Measurements from ENCODE around the gene RPL9.

Gene RPL9

DNA sequence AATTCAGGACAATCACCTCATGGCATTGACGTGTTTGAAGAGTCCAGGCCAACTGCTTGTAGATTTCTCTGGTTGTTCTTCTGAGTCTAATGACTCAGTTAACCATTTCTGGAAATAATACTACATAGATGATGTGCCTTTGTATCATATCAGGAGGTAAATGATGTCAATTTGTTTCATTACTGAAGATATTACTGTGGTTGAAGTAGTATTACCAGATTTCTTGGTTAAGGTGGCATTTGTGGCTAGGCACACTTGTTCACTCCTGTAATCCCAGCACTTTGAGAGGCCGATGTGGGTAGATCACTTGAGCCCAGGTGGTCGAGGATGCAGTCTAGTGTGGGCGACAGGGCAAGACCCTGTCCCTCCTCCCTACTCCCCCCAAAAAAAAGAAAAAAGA is 15.7 kb downstream of the RPL9 start:
- ChIA-PET CTCF (interaction anchor here (0.7 kb wide), 1 partner anchor 1583 kb away, joined by 3 read pairs; no protein-coding TSS in a partner anchor), POLR2A (ENCODE audit: low non-redundant PET) (no interaction called here)
- H3K27ac ChIP-seq, result no peak overlapping the region
- DNase-seq (ENCODE audit: low spot score), result no peak
- TF ChIP-seq, protein P1, sequence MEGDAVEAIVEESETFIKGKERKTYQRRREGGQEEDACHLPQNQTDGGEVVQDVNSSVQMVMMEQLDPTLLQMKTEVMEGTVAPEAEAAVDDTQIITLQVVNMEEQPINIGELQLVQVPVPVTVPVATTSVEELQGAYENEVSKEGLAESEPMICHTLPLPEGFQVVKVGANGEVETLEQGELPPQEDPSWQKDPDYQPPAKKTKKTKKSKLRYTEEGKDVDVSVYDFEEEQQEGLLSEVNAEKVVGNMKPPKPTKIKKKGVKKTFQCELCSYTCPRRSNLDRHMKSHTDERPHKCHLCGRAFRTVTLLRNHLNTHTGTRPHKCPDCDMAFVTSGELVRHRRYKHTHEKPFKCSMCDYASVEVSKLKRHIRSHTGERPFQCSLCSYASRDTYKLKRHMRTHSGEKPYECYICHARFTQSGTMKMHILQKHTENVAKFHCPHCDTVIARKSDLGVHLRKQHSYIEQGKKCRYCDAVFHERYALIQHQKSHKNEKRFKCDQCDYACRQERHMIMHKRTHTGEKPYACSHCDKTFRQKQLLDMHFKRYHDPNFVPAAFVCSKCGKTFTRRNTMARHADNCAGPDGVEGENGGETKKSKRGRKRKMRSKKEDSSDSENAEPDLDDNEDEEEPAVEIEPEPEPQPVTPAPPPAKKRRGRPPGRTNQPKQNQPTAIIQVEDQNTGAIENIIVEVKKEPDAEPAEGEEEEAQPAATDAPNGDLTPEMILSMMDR (conservative IDR thresholded peaks at IDR 0.05; ENCODE audit: low read depth), result no peak

DNA sequence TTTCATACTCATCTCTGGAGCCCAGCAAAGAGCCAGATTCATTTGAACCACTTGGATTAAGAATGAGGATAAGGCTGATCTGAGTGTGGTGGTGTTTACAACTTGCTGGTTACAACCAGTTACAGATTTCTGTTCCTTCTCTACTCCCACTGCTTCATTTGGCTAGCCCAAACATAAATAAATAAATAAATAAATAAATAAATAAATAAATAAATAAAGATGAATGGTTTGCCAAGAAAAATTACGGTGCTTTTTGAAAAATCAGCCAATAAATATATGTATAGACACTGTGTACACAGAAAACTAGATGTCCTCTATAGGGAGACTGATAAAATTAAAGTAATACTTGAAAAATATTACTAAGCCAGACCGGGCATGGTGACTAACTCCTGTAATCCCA is 17.1 kb downstream of the RPL9 start:
- CTCF ChIA-PET, result no interaction called here
- TF ChIP-seq, protein P1 (conservative IDR thresholded peaks at IDR 0.05; ENCODE audit: low read depth), result no peak
- POLR2A ChIA-PET (ENCODE audit: low non-redundant PET), result no interaction called here
- no peak for DNase-seq (ENCODE audit: low spot score)
- no peak overlapping the region for H3K27ac ChIP-seq

DNA sequence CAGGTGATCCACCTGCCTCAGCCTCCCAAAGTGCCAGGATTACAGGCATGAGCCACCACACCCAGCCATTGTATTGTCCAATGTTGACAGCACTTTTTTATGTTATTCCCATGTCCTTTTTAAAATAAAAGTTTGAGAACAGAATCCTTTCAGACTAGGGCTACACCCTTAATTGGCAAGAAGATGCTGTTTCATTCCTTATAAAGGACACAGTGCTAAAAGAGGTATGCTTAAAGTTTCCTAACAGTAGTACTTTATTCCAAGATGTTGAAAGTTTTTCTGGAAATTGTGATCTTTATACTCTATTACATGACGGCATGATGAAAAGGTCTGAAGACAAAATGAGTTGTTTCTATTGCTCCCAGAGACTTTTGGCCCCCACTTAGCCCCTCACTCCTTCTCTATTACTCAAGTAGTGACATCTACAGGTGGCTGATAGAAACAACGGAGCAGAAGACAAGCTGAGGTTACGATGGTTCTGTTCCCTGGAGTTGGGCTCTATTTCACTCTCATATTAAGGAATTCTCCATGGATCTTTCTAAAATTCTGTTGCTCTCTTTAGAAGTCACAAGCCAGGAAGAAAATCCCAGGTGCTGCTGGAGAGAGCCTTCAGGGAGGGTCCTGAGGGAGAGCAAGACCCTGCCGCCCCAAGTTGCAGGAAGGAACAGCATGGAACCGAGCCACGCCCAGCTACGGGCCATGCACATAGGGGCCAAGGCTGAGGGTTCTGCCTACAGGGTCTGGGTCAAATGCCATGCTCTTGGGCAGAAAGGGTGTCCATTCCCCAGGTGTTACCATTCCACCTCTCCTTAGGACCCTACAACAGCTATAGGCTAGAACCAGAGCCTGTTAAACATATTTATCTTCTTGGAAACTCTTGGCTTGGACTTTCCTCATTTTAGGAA is 22.8 kb downstream of the RPL9 start:
- CTCF ChIA-PET, result interaction anchor here (0.6 to 1.1 kb wide), 3 partner anchors 8 to 145 kb away, joined by 3 to 4 read pairs (median 4); no protein-coding TSS in a partner anchor
- POLR2A ChIA-PET (ENCODE audit: low non-redundant PET), result no interaction called here

DNA sequence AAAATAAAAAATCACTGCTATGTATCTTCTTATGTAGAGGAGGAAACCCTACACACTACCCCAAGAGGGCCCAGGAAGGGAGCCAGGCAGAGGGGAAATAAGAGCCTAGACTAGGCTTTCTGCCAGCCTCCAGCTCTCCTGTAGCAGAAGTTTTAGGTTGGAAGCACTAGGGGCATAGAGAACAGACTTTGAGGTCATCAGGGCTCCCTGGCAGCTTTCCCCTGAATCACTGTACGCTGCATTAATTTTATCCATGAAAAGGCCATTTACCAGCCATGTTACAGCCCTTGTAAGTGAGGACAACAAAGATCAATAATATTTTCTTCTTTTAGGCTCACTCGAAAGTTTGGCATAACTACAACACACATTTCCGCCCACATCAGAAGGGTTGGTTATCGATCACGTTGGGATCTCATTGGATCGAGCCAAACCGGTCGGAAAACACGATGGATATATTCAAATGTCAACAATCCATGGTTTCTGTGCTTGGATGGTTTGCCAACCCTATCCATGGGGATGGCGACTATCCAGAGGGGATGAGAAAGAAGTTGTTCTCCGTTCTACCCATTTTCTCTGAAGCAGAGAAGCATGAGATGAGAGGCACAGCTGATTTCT is 24.7 kb downstream of the RPL9 start:
- no peak for DNase-seq (ENCODE audit: low spot score)
- ChIA-PET CTCF (interaction anchor here (0.5 kb wide), 1 partner anchor 131 kb away, joined by 3 read pairs; no protein-coding TSS in a partner anchor), POLR2A (ENCODE audit: low non-redundant PET) (no interaction called here)
- no peak overlapping the region for H3K27ac ChIP-seq
- TF ChIP-seq, protein P1 (conservative IDR thresholded peaks at IDR 0.05; ENCODE audit: low read depth), result no peak

More for the DNA sequence above, 22.8 kb downstream of the RPL9 start:
- no peak for DNase-seq (ENCODE audit: low spot score)
- TF ChIP-seq, protein P1 (conservative IDR thresholded peaks at IDR 0.05; ENCODE audit: low read depth), result no peak
- no peak overlapping the region for H3K27ac ChIP-seq

DNA sequence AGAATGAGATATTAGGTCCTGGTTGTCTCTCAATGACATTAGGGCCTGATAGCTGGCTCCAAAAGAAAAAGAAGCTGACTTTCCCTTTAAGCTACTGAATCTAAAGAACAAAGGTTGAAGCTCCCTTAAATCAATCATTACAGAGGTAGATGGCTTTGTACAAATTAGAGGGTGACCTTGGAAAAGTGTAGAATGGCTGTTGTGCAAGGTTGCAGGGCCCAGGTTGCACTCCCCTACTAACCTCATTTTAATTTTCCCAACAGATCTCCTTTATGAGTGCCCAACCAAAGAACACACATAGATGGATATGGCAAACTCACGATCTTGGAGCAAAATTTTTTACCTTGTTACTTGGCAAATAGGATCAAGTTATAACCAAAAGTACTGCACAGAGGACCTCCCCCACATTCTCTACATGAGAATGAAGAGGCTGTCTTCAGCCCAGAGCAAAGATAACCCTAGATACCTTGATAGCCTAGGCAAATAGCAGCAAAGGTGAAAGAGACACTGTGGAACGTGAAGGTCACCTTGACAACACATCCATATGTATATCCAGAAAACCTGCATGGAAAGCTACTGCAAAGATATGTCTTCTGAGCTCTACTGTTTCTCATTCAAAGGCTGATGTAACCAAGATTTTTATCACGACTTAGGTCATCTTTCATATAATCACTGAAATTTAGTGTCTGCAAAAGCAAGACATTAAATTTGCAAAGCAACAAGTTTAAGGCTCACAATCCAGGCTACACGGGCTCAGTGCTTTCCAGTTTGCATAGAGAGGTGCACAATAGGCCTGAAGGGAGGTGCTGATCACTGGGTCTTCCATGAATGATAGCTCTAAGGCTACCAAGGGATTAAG is 29.0 kb downstream of the RPL9 start:
- no peak for DNase-seq (ENCODE audit: low spot score)
- ChIA-PET CTCF (no interaction called here), POLR2A (ENCODE audit: low non-redundant PET) (no interaction called here)
- no peak overlapping the region for H3K27ac ChIP-seq
- TF ChIP-seq, protein P1 (conservative IDR thresholded peaks at IDR 0.05; ENCODE audit: low read depth), result no peak

Data from RWPE1 (cell line).